Hindlimb muscle (tissue), 1 donor: ENCODE data around the gene PLCL2. TPM values are rescaled to one million over a fixed set of nuclear protein-coding genes. Genes with fewer than 3 reads are reported as not detected.
"Not testable (repeated sequence)": the region's sequence is repeated elsewhere in the genome, so short reads cannot be mapped to it uniquely, and the experiment has no call there.

Experiments used
- DNase-seq: peaks from one replicate; pipeline ENCODE4 v3.0.0-alpha.2; 2013
- polyA plus RNA-seq: library from polyadenylated mRNA; unstranded; fragments of 120-200 nt; gene quantifications from one replicate; pipeline ENCODE4 v1.2.1, GENCODE V29; 2013; ENCODE audit not compliant: insufficient read length

Gene PLCL2
- polyA plus RNA-seq, 1 donor: 14.3 TPM

GRCh38 chr3:16917980-16918682, 33.4 kb downstream of the PLCL2 start:
- DNase-seq: no peak

GRCh38 chr3:16918683-16919025, 33.9 kb downstream of the PLCL2 start:
- DNase-seq: no peak

- no peak for DNase-seq
Observed at GRCh38 chr3:16923112-16923511, 38.4 kb downstream of the PLCL2 start.

GRCh38 chr3:16927485-16927884, 42.7 kb downstream of the PLCL2 start:
- DNase-seq: no peak

- no peak for DNase-seq
Observed at GRCh38 chr3:16928386-16929132, 43.8 kb downstream of the PLCL2 start.

- no peak for DNase-seq
Observed at GRCh38 chr3:16929311-16929710, 44.6 kb downstream of the PLCL2 start.

- no peak for DNase-seq
Observed at GRCh38 chr3:16932877-16933276, 48.1 kb downstream of the PLCL2 start.

GRCh38 chr3:16935781-16936180, 51.0 kb downstream of the PLCL2 start:
- DNase-seq: no peak

GRCh38 chr3:16936233-16936632, 51.5 kb downstream of the PLCL2 start:
- DNase-seq: no peak

GRCh38 chr3:16936676-16937230, 52.0 kb downstream of the PLCL2 start:
- no peak for DNase-seq

- DNase-seq: no peak
Observed at GRCh38 chr3:16937326-16937845, 52.6 kb downstream of the PLCL2 start.

GRCh38 chr3:16940769-16941700, 56.3 kb downstream of the PLCL2 start:
- DNase-seq: no peak

GRCh38 chr3:16942955-16943354, 58.2 kb downstream of the PLCL2 start:
- no peak for DNase-seq

GRCh38 chr3:16943857-16944256, 59.1 kb downstream of the PLCL2 start:
- DNase-seq: no peak

- no peak for DNase-seq
Observed at GRCh38 chr3:16944356-16944755, 59.6 kb downstream of the PLCL2 start.

GRCh38 chr3:16945330-16945729, 60.6 kb downstream of the PLCL2 start:
- DNase-seq: no peak

- DNase-seq: no peak
Observed at GRCh38 chr3:16950282-16950681, 65.5 kb downstream of the PLCL2 start.

- no peak for DNase-seq
Observed at GRCh38 chr3:16950845-16951244, 66.1 kb downstream of the PLCL2 start.

- DNase-seq: not testable (repeated sequence)
Observed at GRCh38 chr3:16957852-16958251, 73.1 kb downstream of the PLCL2 start.

GRCh38 chr3:16960125-16960524, 75.4 kb downstream of the PLCL2 start:
- DNase-seq: no peak

GRCh38 chr3:16961621-16962205, 77.0 kb downstream of the PLCL2 start:
- no peak for DNase-seq

GRCh38 chr3:16975083-16975482, 90.3 kb downstream of the PLCL2 start:
- no peak for DNase-seq
